Mammary epithelial cell (primary cell): ENCODE measurements around the gene NDUFV2.

Experiments used
- CTCF ChIP-seq, 2 donors: IDR thresholded peaks in 1 of 2; conservative IDR thresholded peaks in 1 of 2; 2 replicates each; pipeline ENCODE4 v1.5.1; 2011 to 2012; ENCODE audit warnings: inconsistent platforms in 2 of 2, low read length in 2 of 2, mild to moderate bottlenecking in 2 of 2, control low read depth in 1 of 2, low read depth in 1 of 2; ENCODE audit not compliant: insufficient read depth in 1 of 2; ENCODE audit errors: extremely low read depth in 1 of 2
- EZH2 ChIP-seq: IDR thresholded peaks from 2 replicates; pipeline ENCODE4 v1.6.1; 2012; ENCODE audit warnings: low read length, inconsistent platforms, borderline replicate concordance

GRCh38 chr18:9133225-9133624 is 30.7 kb downstream of the NDUFV2 start:
- TF ChIP-seq CTCF (conservative IDR thresholded peaks at IDR 0.05 in 1 of 2, IDR thresholded peaks at IDR 0.05 in 1 of 2; ENCODE audit: extremely low read depth in 1 of 2, insufficient read depth in 1 of 2, low read depth in 1 of 2, low read length in 2 of 2) (no peak), EZH2 (no peak)
